K562 (cell line): Measurements from ENCODE around the gene DNAAF2. TPM values are rescaled to one million over a fixed set of nuclear protein-coding genes. Genes with fewer than 3 reads are reported as not detected.

ENCODE experiments used
- BMI1 ChIP-seq: fragments of 150-350 bp; IDR thresholded peaks from 2 replicates; pipeline ENCODE4 v1.6.1; 2014; ENCODE audit warnings: low read length
- ETV1 ChIP-seq: fragments of 450-650 bp; conservative IDR thresholded peaks from 2 replicates; pipeline ENCODE4 v1.6.1; 2016; ENCODE audit warnings: missing genetic modification characterization, control low read depth, low read depth, missing compliant biosample characterization
- GTF2E2 ChIP-seq: fragments of 200-800 bp; sonication (Bioruptor generic); IDR thresholded peaks from 2 replicates; pipeline ENCODE4 v1.6.1; 2016; ENCODE audit warnings: missing genetic modification characterization, missing compliant biosample characterization
- HDAC2 ChIP-seq: fragments of 450-650 bp; IDR thresholded peaks from 2 replicates; pipeline ENCODE4 v1.6.1; 2016; ENCODE audit warnings: mild to moderate bottlenecking
- HMG20A ChIP-seq: fragments of 450-650 bp; formaldehyde crosslinking; conservative IDR thresholded peaks from 2 replicates; pipeline ENCODE4 v1.4.0; 2020; ENCODE audit warnings: mild to moderate bottlenecking, mixed read lengths
- HNRNPLL ChIP-seq: fragments of 200-400 bp; formaldehyde crosslinking; IDR thresholded peaks from 2 replicates; pipeline ENCODE4 v1.6.1; 2017; ENCODE audit warnings: low read length, low read depth, mild to moderate bottlenecking; ENCODE audit not compliant: poor library complexity, severe bottlenecking
- MLLT1 ChIP-seq, 2 experiments: fragments of 450-650 bp; IDR thresholded peaks; 2 replicates each; pipeline ENCODE4 v1.6.1; 2016
- MTF1 ChIP-seq: fragments of 250-450 bp; sonication (Bioruptor Pico); IDR thresholded peaks from 2 replicates; pipeline ENCODE4 v1.9.0; 2021; ENCODE audit warnings: moderate library complexity, mild to moderate bottlenecking, inconsistent platforms, borderline replicate concordance
- NCOA1 ChIP-seq: fragments of 450-650 bp; IDR thresholded peaks from 2 replicates; pipeline ENCODE4 v1.6.1; 2016; ENCODE audit warnings: low read depth
- NR2C2 ChIP-seq, 2 experiments: fragments of 200-800 bp in 1 of 2; sonication (Bioruptor generic) in 1 of 2; sonication (generic) in 1 of 2; formaldehyde crosslinking in 1 of 2; IDR thresholded peaks; 2 replicates each; pipeline versions ENCODE4 v1.6.1 to v1.8.0; 2016 to 2022; ENCODE audit warnings: mild to moderate bottlenecking in 1 of 2, missing compliant biosample characterization in 1 of 2, missing genetic modification characterization in 1 of 2, missing genetic modification reagents in 1 of 2
- SNRNP70 ChIP-seq: fragments of 200-400 bp; formaldehyde crosslinking; optimal IDR thresholded peaks from 2 replicates; pipeline ENCODE3; 2017; ENCODE audit warnings: low read depth, low read length
- TCF3 ChIP-seq: sonication (generic); formaldehyde crosslinking; IDR thresholded peaks from 2 replicates; pipeline ENCODE4 v1.4.0; 2020; ENCODE audit warnings: mild to moderate bottlenecking, missing genetic modification reagents
- ZBTB9 ChIP-seq: fragments of 450-650 bp; formaldehyde crosslinking; IDR thresholded peaks from 2 replicates; pipeline ENCODE4 v1.4.0; 2020; ENCODE audit warnings: mild to moderate bottlenecking, moderate library complexity
- ZFP30 ChIP-seq: fragments of 250-450 bp; sonication (Bioruptor Pico); IDR thresholded peaks from 2 replicates; pipeline ENCODE4 v1.8.0; 2022; ENCODE audit warnings: moderate library complexity, mild to moderate bottlenecking, inconsistent platforms, borderline replicate concordance
- ZNF318 ChIP-seq, 2 experiments: fragments of 450-650 bp; IDR thresholded peaks; 2 replicates each; pipeline ENCODE4 v1.6.1; 2016; ENCODE audit warnings: mild to moderate bottlenecking in 2 of 2, borderline replicate concordance in 1 of 2, low read depth in 1 of 2, moderate library complexity in 1 of 2
- polyA plus RNA-seq, 8 experiments: library from polyadenylated mRNA; depleted of rRNA in 4 of 8; stranded (reverse) in 5 of 8; unstranded in 3 of 8; fragments of >200 nt; fragmentation: Nextera tagmentation in 2 of 8; fragmentation: Illumina TruSeq in 1 of 8; extraction: Ambion mirVana in 2 of 8; extraction: Trizol in 1 of 8; gene quantifications; 2 replicates each; pipeline versions ENCODE4 v1.2.1 to v1.2.3, GENCODE V29; 2011 to 2014; ENCODE audit warnings: inconsistent platforms in 1 of 8, missing spikeins in 1 of 8
- total RNA-seq, 7 experiments: library from RNA; depleted of rRNA in 6 of 7; stranded (reverse); fragments of >200 nt in 6 of 7; fragmentation: Illumina TruSeq in 2 of 7; extraction: Trizol in 2 of 7; gene quantifications; 2 replicates each; pipeline versions ENCODE4 v1.2.1 to v1.2.3, GENCODE V29; 2011 to 2021; ENCODE audit warnings: low replicate concordance in 1 of 7

Gene DNAAF2
- total and polyA plus RNA-seq, 9 of the 15 experiments (the other 6 are each of a cell fraction or from before 2014, with no cell fraction given): 2.4 to 14.6 (median 11.1) TPM

DNA sequence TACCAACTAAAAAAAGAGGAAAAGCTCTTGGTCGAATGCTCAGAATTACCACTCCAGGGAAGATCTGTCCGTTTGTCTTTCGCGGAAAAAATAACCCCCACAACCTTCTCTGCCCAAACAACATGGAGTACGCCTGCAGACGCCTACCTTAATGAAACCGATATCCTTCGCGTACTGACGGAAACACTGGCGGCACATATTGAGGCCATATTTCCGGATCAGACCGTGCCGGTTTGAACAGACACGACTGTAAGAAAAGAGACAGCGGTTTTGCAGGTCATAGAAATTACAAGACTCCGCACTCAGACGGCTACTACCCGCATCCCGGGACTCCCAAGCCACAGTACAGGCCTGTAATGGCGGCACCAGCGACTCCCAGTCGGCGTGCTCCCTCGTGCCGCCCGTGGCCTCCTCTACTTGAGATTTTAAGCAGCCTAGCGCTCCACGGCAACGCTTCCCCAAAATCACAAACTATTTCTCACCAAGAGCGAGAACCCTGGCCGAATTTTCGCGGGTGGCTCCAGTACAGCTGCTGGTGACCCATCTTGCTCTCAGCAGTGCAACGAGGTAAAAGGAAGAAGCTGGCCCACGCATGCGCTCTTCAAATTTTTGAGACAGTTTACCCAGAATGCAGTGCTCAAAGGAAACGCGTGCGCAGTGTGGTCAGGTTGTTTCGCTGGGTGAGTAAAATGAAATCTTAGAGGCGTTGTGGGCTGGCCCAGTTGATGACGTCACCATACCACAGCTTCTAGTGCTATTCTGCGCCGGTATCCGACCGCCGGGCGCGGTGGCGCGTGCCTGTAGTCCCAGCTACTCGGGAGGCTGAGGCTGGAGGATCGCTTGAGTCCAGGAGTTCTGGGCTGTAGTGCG is 49.0 kb downstream of the DNAAF2 start, which contains the start of gene RPS29 (continued):
- no peak for TF ChIP-seq ZNF318 (IDR thresholded peaks at IDR 0.05; ENCODE audit: borderline replicate concordance in 1 of 2, low read depth in 1 of 2)
- no peak; the same call in 1 of the 2 replicates for TF ChIP-seq ETV1 (tag)
- TF ChIP-seq ZBTB9 (CRISPR knock-in tag): peak; percentile 58; the same call in 1 of the 2 replicates
- no peak for TF ChIP-seq SNRNP70
- no peak for TF ChIP-seq TCF3 (CRISPR knock-in tag)
- peak; percentile 67 for TF ChIP-seq HNRNPLL
- TF ChIP-seq MTF1 (CRISPR knock-in tag): no peak
- no peak; a peak in 1 of 4 replicates for TF ChIP-seq MLLT1 (IDR thresholded peaks at IDR 0.05)
- TF ChIP-seq ZFP30: no peak
- TF ChIP-seq BMI1: no peak
- TF ChIP-seq HDAC2: no peak
- peak; percentile 68; the same call in 1 of the 2 replicates for TF ChIP-seq GTF2E2 (tag)
- peak; percentile 66; the same call in 1 of the 2 replicates for TF ChIP-seq NCOA1
- TF ChIP-seq HMG20A (CRISPR knock-in tag): no peak
- no peak; the same call in 1 of the 2 replicates for TF ChIP-seq NR2C2 (CRISPR knock-in tag; IDR thresholded peaks at IDR 0.05)
- peak; percentile 56; the same call in 1 of the 2 replicates for TF ChIP-seq NR2C2 (tag; IDR thresholded peaks at IDR 0.05)
